ENCODE data around the gene SUSD4. TPM values are rescaled to one million over a fixed set of nuclear protein-coding genes. Genes with fewer than 3 reads are reported as not detected.

The SUSD4 gene
- total RNA-seq, 1 experiment from 2014 or later = 3.5 TPM

- H3K9me3 ChIP-seq (ENCODE audit: control insufficient read depth, low read depth, low read length) = peaks cover 11% of the 10 kb centered on the region
- H2BK12ac ChIP-seq (ENCODE audit: insufficient read length, low read depth, low read length) = no peak overlapping the region
- no peak overlapping the region for H4K5ac ChIP-seq (ENCODE audit: insufficient read length, low read depth, low read length)
- no peak overlapping the region for H2BK120ac ChIP-seq (ENCODE audit: low read depth, low read length, poor library complexity, severe bottlenecking)
- peaks cover 4 to 13% (median 11%) of the 10 kb centered on the region in 3 experiments; a peak in 6 of 7 replicates for H3K36me3 Mint-ChIP-seq (ENCODE audit: insufficient read depth in 1 of 3, low read depth in 3 of 3)
- H3K4ac ChIP-seq (ENCODE audit: low read depth, low read length) = no peak overlapping the region
- DNase-seq = no peak
- no peak overlapping the region for H3K27ac ChIP-seq (ENCODE audit: insufficient read length, low read depth, low read length)
- H2BK20ac ChIP-seq (ENCODE audit: low read depth, low read length, poor library complexity, severe bottlenecking) = no peak overlapping the region
- H3K4me2 ChIP-seq (ENCODE audit: insufficient read depth, insufficient read length, low read length) = no peak overlapping the region
- no peaks in the 10 kb centered on the region for H3K79me2 ChIP-seq (ENCODE audit: insufficient read depth, low read length)
- no peak for TF ChIP-seq CTCF (conservative IDR thresholded peaks at IDR 0.05)
- no peak overlapping the region for H3K4me3 Mint-ChIP-seq
- no peak overlapping the region for H3K23ac ChIP-seq (ENCODE audit: insufficient read length, low read depth, low read length)
- H3K56ac ChIP-seq (ENCODE audit: insufficient read length, low read depth, low read length) = no peak overlapping the region
- H3K23me2 ChIP-seq (ENCODE audit: insufficient read length, low read depth, low read length, poor library complexity, severe bottlenecking) = no peaks in the 10 kb centered on the region
- no peak overlapping the region for H2AK5ac ChIP-seq (ENCODE audit: insufficient read length, low read length)
- H3K9ac ChIP-seq (ENCODE audit: extremely low read depth, insufficient read length, low read length) = no peak overlapping the region
- no peak overlapping the region for H4K8ac ChIP-seq (replicated peaks; ENCODE audit: insufficient read length, low read depth, low read length)
- no peaks in the 10 kb centered on the region for H3K27me3 ChIP-seq (ENCODE audit: insufficient read depth, low read length)
- no peak overlapping the region for H2BK5ac ChIP-seq (ENCODE audit: insufficient read length, low read length)
- no peak overlapping the region for H2AFZ ChIP-seq (ENCODE audit: low read length)
- H3K18ac ChIP-seq (ENCODE audit: insufficient read length, low read depth, low read length) = no peak overlapping the region
- H4K20me1 ChIP-seq (ENCODE audit: control insufficient read depth, insufficient read depth, insufficient read length) = no peaks in the 10 kb centered on the region
- H3K27ac Mint-ChIP-seq = no peak overlapping the region
- H4K91ac ChIP-seq (ENCODE audit: insufficient read length, low read depth, low read length) = no peak overlapping the region
- H3K79me1 ChIP-seq (ENCODE audit: insufficient read depth, low read depth, low read length, poor library complexity, severe bottlenecking) = no peaks in the 10 kb centered on the region
- H3T11ph ChIP-seq (ENCODE audit: low read length) = no peak overlapping the region
- H3K4me1 Mint-ChIP-seq = peaks cover 4 to 5% of the 10 kb centered on the region in 2 experiments
- H2BK15ac ChIP-seq (ENCODE audit: low read depth, low read length) = no peak overlapping the region
- H3K9me3 Mint-ChIP-seq = peaks cover 17 to 19% of the 10 kb centered on the region in 2 experiments
- H3K4me1 ChIP-seq (ENCODE audit: insufficient read depth, low read length) = no peaks in the 10 kb centered on the region
- H3K14ac ChIP-seq (ENCODE audit: insufficient read depth, low read length) = no peak overlapping the region
- H3K27me3 Mint-ChIP-seq (ENCODE audit: low read depth) = peaks cover 13% of the 10 kb centered on the region
These were observed 144.7 kb downstream of the SUSD4 start for GRCh38 chr1:223219318-223219635.
